GM13977 (cell line): ENCODE results near the gene HLA-DPB1.

Source experiments
- DNase-seq: peaks from one replicate; pipeline ENCODE4 v3.0.0; 2012; ENCODE audit warnings: low spot score
- CTCF ChIP-seq: IDR thresholded peaks from 2 replicates; pipeline ENCODE4 v1.5.1; 2012; ENCODE audit warnings: mild to moderate bottlenecking, control low read depth; ENCODE audit not compliant: insufficient read depth; ENCODE audit errors: extremely low read depth, missing control alignments
- in situ Hi-C: fragments of 300-500 bp; cut with MboI; formaldehyde crosslinking; loops from one replicate; pipeline ENCODE4 v1.12.0; 2022; ENCODE audit warnings: low sequenced_read_pairs, low pct_unique_long_range_greater_than_20kb, mixed read lengths, inconsistent platforms; ENCODE audit not compliant: unreplicated experiment

HLA-DPB1 gene

GRCh38 chr6:33085627-33086026, 9.8 kb downstream of the HLA-DPB1 start:
- in situ Hi-C loops = loop anchor here (5.0 kb wide), 1 partner anchor 73 kb away; no protein-coding TSS in a partner anchor
- TF ChIP-seq CTCF = no peak
- DNase-seq = no peak

GRCh38 chr6:33088258-33088930, 12.6 kb downstream of the HLA-DPB1 start:
- in situ Hi-C loops = loop anchor here (5.0 kb wide), 1 partner anchor 76 kb away; no protein-coding TSS in a partner anchor
- no peak for DNase-seq
- TF ChIP-seq CTCF = no peak

DNA sequence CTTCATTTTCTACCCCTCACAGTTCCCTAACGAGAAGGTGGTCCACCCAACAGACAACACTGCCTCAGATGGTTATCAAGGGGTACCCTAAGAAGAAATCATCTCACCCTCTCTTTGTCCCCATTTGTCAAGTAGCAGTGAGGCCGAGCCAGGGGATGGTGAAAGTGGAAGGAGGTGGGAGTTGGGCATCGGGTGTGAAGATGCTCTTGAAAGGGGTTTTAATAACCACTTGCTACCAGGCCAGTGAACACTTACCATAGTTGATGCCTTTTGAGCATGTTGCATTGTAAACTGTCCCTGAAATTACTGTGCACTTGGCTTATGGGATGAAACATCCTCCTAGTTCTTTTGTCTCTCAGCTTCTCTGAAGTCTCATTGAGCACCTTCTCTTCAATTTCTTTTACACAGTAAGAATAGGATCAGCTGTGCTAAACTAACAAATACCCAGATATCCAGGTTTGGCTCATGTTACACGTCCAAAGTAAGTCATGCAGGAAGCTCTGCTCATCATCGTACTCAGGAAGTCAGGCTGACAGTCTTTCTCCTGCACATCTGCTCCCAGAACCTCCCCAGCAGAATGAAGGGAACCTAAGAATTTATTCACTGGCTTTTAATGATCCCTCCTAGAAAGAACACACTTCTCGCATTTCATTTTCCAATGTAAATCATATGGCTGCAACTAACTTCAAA, 13.3 kb downstream of the HLA-DPB1 start:
- in situ Hi-C loops = loop anchor here (5.0 kb wide), 1 partner anchor 77 kb away; no protein-coding TSS in a partner anchor
- no peak for DNase-seq
- no peak for TF ChIP-seq CTCF

DNA sequence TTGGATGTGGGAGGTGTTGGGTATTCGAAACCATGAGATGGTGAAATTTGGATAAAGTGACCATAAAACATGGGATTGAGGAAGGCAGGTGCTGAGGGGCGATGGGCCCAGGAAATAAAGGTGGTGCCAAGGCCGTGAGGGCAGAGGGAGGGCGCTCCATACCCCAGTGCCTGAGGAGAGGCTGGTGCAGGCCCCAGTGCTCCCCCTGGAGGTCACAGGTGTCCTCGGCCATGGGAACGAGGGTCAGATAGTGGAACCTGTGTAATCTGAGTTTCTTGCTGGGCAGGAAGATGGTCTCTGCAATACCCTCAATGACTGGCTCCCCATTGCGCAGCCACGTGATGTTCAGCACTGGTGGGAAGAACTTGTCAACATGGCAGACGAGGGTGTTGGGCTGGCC, 16.2 kb downstream of the HLA-DPB1 start:
- peak; percentile 50 for DNase-seq
- in situ Hi-C loops = no loop called here
- peak; percentile 87 for TF ChIP-seq CTCF

- DNase-seq = no peak
- in situ Hi-C loops = no loop called here
- no peak for TF ChIP-seq CTCF
Measured at GRCh38 chr6:33092385-33092784, 16.6 kb downstream of the HLA-DPB1 start.

DNA sequence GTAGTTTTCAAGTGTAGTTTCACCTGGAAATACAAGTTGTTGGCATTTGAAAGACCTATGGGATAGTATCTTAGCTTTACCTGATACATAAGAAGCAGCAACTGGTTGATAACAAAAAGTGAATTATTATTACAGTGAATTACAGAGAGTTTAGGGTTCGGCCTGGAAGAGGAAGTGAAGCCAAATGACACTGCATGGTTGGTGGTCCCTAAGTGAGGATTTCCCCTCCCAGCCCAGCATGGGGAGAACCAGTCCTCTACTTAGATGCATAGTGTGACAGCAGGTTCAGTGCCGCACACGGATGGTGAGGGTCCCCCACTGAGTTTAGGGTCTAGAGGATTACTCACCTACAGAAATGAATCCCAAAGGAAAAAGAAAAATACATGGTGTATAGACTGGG, 18.1 kb downstream of the HLA-DPB1 start:
- TF ChIP-seq CTCF = no peak
- in situ Hi-C loops = no loop called here
- DNase-seq = no peak
